ENCODE results near the gene KCTD21. TPM values are rescaled to one million over a fixed set of nuclear protein-coding genes. Genes with fewer than 3 reads are reported as not detected.
A peak's percentile ranks its signal among the peaks of the same experiment; 100 is the strongest.

KCTD21 gene
- total RNA-seq, 1 donor from 2014 or later: 2.6 TPM

GRCh38 chr11:78210000-78210608, 21.7 kb upstream of the KCTD21 start:
- H3K36me3 ChIP-seq (ENCODE audit: control insufficient read depth in 3 of 3, insufficient read depth in 3 of 3, low read length in 3 of 3): peaks cover 17 to 44% (median 24%) of the 10 kb centered on the region in 3 donors
- no peak overlapping the region for H3K4me3 ChIP-seq (ENCODE audit: low read length in 3 of 3)
- peaks cover 0 to 19% (median 14%) of the 10 kb centered on the region in 3 donors for H3K4me1 ChIP-seq (ENCODE audit: control insufficient read depth in 3 of 3, insufficient read depth in 3 of 3, low read length in 3 of 3)
- H3K9me3 ChIP-seq (ENCODE audit: control insufficient read depth in 3 of 3, low read length in 3 of 3): no peaks in the 10 kb centered on the region
- H3K27me3 ChIP-seq (ENCODE audit: control insufficient read depth in 3 of 3, insufficient read depth in 3 of 3, low read length in 3 of 3): no peaks in the 10 kb centered on the region
- no peak overlapping the region for H3K27ac ChIP-seq (ENCODE audit: low read depth, low read length)
- no peak overlapping the region for H3K9ac ChIP-seq (ENCODE audit: low read depth in 1 of 3, low read length in 3 of 3)

GRCh38 chr11:78209478-78209877, 21.1 kb upstream of the KCTD21 start:
- Histone ChIP-seq H3K27ac (ENCODE audit: low read depth, low read length) (no peak overlapping the region), H3K9ac (ENCODE audit: low read depth in 1 of 3, low read length in 3 of 3) (no peak overlapping the region), H3K36me3 (ENCODE audit: control insufficient read depth in 3 of 3, insufficient read depth in 3 of 3, low read length in 3 of 3) (peaks cover 18 to 41% (median 19%) of the 10 kb centered on the region in 3 donors), H3K4me3 (ENCODE audit: low read length in 3 of 3) (no peak overlapping the region), H3K27me3 (ENCODE audit: control insufficient read depth in 3 of 3, insufficient read depth in 3 of 3, low read length in 3 of 3) (no peaks in the 10 kb centered on the region), H3K4me1 (ENCODE audit: control insufficient read depth in 3 of 3, insufficient read depth in 3 of 3, low read length in 3 of 3) (peaks cover 0 to 19% (median 14%) of the 10 kb centered on the region in 3 donors), H3K9me3 (ENCODE audit: control insufficient read depth in 3 of 3, low read length in 3 of 3) (no peaks in the 10 kb centered on the region)

- Histone ChIP-seq H3K9me3 (ENCODE audit: control insufficient read depth in 3 of 3, low read length in 3 of 3) (no peaks in the 10 kb centered on the region), H3K27ac (ENCODE audit: low read depth, low read length) (no peak overlapping the region), H3K9ac (ENCODE audit: low read depth in 1 of 3, low read length in 3 of 3) (no peak overlapping the region), H3K36me3 (ENCODE audit: control insufficient read depth in 3 of 3, insufficient read depth in 3 of 3, low read length in 3 of 3) (peaks cover 15 to 43% (median 19%) of the 10 kb centered on the region in 3 donors), H3K27me3 (ENCODE audit: control insufficient read depth in 3 of 3, insufficient read depth in 3 of 3, low read length in 3 of 3) (no peaks in the 10 kb centered on the region), H3K4me1 (ENCODE audit: control insufficient read depth in 3 of 3, insufficient read depth in 3 of 3, low read length in 3 of 3) (peaks cover 0 to 19% (median 14%) of the 10 kb centered on the region in 3 donors), H3K4me3 (ENCODE audit: low read length in 3 of 3) (no peak overlapping the region)
Measured at GRCh38 chr11:78208257-78209165, 20.1 kb upstream of the KCTD21 start.

DNA sequence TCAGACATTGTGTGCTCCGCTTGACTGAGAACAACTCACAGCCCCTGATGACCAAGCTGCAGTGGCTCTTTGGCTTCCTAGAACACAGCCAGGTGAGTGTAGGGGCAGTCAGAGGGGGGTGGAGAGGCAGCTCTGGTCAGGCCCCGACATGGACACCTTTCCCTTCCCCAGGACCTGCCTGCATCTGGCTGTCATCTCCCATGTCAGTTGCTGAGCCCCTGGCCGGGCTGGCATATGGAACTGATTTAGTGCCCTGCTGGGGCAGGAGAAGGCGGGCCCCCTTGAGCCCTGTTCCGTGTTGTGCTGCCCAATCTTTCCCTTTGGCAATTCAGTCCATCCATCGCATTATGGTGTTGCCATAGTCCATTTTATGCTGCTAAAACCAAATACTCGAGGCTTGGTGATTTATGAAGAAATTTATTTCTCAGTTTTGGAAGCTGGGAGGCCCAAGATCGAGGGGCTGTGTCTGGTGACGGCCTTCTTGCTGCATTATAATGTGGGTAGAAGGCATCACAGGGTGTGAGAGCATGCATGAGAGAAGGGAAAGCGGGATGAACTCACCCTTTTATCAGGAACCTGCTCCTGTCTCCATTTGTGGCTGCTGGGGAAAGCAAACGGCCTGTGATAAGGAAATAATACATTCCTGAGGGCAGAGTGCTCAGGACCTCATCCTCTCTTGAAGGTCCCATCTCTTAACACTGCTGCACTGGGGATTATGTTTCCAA, 19.3 kb upstream of the KCTD21 start:
- H3K27me3 ChIP-seq (ENCODE audit: control insufficient read depth in 3 of 3, insufficient read depth in 3 of 3, low read length in 3 of 3): no peaks in the 10 kb centered on the region
- no peak overlapping the region for H3K4me3 ChIP-seq (ENCODE audit: low read length in 3 of 3)
- H3K36me3 ChIP-seq (ENCODE audit: control insufficient read depth in 3 of 3, insufficient read depth in 3 of 3, low read length in 3 of 3): peaks cover 18 to 49% (median 19%) of the 10 kb centered on the region in 3 donors
- H3K27ac ChIP-seq (ENCODE audit: low read depth, low read length): peak overlapping the region; percentile 2
- no peak overlapping the region for H3K9ac ChIP-seq (ENCODE audit: low read depth in 1 of 3, low read length in 3 of 3)
- H3K4me1 ChIP-seq (ENCODE audit: control insufficient read depth in 3 of 3, insufficient read depth in 3 of 3, low read length in 3 of 3): peaks cover 0 to 17% (median 14%) of the 10 kb centered on the region in 3 donors
- H3K9me3 ChIP-seq (ENCODE audit: control insufficient read depth in 3 of 3, low read length in 3 of 3): no peaks in the 10 kb centered on the region

DNA sequence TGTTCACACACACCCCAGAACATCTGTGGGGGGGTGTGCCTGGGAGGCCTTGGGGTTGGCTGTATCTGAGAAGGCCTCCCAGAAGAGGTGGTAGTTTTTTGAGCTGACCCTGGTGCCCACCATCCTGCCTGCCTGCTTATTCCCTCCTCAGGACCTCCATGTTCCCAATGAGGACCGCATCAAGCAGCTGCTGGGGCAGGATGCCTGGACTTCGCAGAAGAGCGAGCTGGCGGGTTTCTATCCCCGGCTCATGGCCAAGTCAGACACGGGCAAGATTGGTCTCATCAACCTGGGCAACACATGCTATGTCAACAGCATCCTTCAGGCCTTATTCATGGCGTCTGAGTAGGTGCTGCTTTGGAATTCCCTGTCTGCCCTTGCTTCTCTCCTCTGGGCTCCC, 17.3 kb upstream of the KCTD21 start:
- Histone ChIP-seq H3K9me3 (ENCODE audit: control insufficient read depth in 3 of 3, low read length in 3 of 3) (no peaks in the 10 kb centered on the region), H3K4me1 (ENCODE audit: control insufficient read depth in 3 of 3, insufficient read depth in 3 of 3, low read length in 3 of 3) (peaks cover 0 to 24% (median 14%) of the 10 kb centered on the region in 3 donors), H3K27ac (ENCODE audit: low read depth, low read length) (no peak overlapping the region), H3K9ac (ENCODE audit: low read depth in 1 of 3, low read length in 3 of 3) (no peak overlapping the region), H3K36me3 (ENCODE audit: control insufficient read depth in 3 of 3, insufficient read depth in 3 of 3, low read length in 3 of 3) (peaks cover 21 to 55% (median 28%) of the 10 kb centered on the region in 3 donors), H3K4me3 (ENCODE audit: low read length in 3 of 3) (no peak overlapping the region), H3K27me3 (ENCODE audit: control insufficient read depth in 3 of 3, insufficient read depth in 3 of 3, low read length in 3 of 3) (no peaks in the 10 kb centered on the region)

DNA sequence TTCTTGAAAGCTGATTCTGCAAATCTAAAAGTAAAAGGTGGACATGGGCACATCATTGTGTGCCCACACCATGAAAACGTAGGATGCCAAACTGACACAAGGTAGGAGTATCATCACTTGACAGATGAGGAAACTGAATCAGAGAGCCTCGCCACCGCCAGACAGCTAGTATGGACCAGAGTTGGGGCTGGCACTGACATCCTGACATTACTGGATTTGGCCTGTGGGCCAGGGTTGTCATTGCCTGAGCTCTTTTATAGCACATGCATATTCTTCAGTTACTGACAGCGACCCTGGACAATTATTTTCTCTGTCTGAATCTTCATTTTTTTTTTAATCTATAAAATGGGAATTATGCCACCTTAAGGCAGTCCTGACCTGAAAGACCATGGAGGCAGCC, 16.8 kb upstream of the KCTD21 start:
- Histone ChIP-seq H3K9ac (ENCODE audit: low read depth in 1 of 3, low read length in 3 of 3) (no peak overlapping the region), H3K9me3 (ENCODE audit: control insufficient read depth in 3 of 3, low read length in 3 of 3) (no peaks in the 10 kb centered on the region), H3K4me3 (ENCODE audit: low read length in 3 of 3) (no peak overlapping the region), H3K27ac (ENCODE audit: low read depth, low read length) (no peak overlapping the region), H3K4me1 (ENCODE audit: control insufficient read depth in 3 of 3, insufficient read depth in 3 of 3, low read length in 3 of 3) (peaks cover 0 to 27% (median 14%) of the 10 kb centered on the region in 3 donors), H3K36me3 (ENCODE audit: control insufficient read depth in 3 of 3, insufficient read depth in 3 of 3, low read length in 3 of 3) (peaks cover 25 to 53% (median 26%) of the 10 kb centered on the region in 3 donors), H3K27me3 (ENCODE audit: control insufficient read depth in 3 of 3, insufficient read depth in 3 of 3, low read length in 3 of 3) (no peaks in the 10 kb centered on the region)

DNA sequence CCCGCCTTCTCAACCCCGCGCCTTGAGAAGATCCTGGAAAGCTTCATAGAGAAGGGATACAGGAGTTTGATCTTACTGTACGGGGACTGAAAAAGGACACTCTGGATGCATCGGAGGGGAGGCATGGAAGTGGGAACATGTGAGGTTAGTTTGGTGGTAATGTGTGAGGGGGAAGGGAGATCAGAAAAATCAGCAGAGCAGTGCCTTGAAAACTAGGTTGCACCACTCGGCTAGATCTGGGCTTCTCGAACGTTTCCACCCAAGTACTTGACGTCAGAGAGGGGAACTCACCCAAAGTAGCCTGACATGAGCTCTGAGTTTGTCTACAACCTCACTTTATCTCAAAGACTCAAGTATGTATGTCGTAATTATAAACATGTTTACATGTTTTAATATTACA, 14.8 kb upstream of the KCTD21 start:
- H3K36me3 ChIP-seq (ENCODE audit: control insufficient read depth in 3 of 3, insufficient read depth in 3 of 3, low read length in 3 of 3): peaks cover 19 to 46% (median 21%) of the 10 kb centered on the region in 3 donors

GRCh38 chr11:78202733-78203167, 14.3 kb upstream of the KCTD21 start:
- H3K27ac ChIP-seq (ENCODE audit: low read depth, low read length): no peak overlapping the region
- H3K4me1 ChIP-seq (ENCODE audit: control insufficient read depth in 3 of 3, insufficient read depth in 3 of 3, low read length in 3 of 3): peaks cover 0 to 14% (median 5%) of the 10 kb centered on the region in 3 donors
- H3K9me3 ChIP-seq (ENCODE audit: control insufficient read depth in 3 of 3, low read length in 3 of 3): no peaks in the 10 kb centered on the region
- no peak overlapping the region for H3K9ac ChIP-seq (ENCODE audit: low read depth in 1 of 3, low read length in 3 of 3)
- no peak overlapping the region for H3K4me3 ChIP-seq (ENCODE audit: low read length in 3 of 3)
- H3K36me3 ChIP-seq (ENCODE audit: control insufficient read depth in 3 of 3, insufficient read depth in 3 of 3, low read length in 3 of 3): peaks cover 19 to 48% (median 20%) of the 10 kb centered on the region in 3 donors
- no peaks in the 10 kb centered on the region for H3K27me3 ChIP-seq (ENCODE audit: control insufficient read depth in 3 of 3, insufficient read depth in 3 of 3, low read length in 3 of 3)

More for the DNA sequence above, 14.8 kb upstream of the KCTD21 start:
- H3K9me3 ChIP-seq (ENCODE audit: control insufficient read depth in 3 of 3, low read length in 3 of 3): no peaks in the 10 kb centered on the region
- no peak overlapping the region for H3K9ac ChIP-seq (ENCODE audit: low read depth in 1 of 3, low read length in 3 of 3)
- no peaks in the 10 kb centered on the region for H3K27me3 ChIP-seq (ENCODE audit: control insufficient read depth in 3 of 3, insufficient read depth in 3 of 3, low read length in 3 of 3)
- no peak overlapping the region for H3K27ac ChIP-seq (ENCODE audit: low read depth, low read length)
- H3K4me3 ChIP-seq (ENCODE audit: low read length in 3 of 3): no peak overlapping the region
- H3K4me1 ChIP-seq (ENCODE audit: control insufficient read depth in 3 of 3, insufficient read depth in 3 of 3, low read length in 3 of 3): peaks cover 0 to 19% (median 10%) of the 10 kb centered on the region in 3 donors

DNA sequence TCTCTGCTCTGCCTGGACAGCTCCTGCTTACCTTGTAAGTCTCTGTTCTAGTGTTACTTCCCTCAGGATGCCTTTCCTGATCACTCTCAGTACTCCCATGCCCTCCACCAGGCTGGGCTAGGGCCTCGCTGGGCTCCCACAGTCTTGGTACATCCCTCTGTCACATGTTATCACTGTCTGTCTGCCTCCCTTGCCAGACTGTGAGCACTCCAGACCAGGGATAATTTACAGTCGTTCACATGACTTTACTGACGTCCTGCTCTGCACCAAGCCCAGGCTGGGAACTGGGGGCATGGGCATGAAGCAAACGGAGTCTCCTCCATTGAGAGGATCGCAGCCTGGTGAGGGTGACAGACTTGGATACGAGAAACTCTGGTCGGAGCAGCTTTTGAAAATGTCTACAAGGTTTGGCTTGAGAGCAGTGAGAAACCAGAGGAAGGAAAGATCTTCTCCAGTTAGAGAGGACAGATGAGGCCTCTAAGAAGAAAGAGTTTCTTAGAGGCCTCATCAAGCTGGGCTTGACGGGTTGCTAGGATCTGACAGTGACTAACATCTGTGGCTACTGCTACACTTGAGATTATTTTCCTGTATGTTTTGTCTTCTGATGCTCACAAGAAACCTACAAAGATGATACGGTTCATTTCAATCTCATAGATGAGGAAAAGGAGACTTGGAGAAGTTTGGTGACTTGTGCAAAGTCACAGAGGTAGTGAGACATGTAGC, 12.8 kb upstream of the KCTD21 start:
- Histone ChIP-seq H3K27ac (ENCODE audit: low read depth, low read length) (no peak overlapping the region), H3K9me3 (ENCODE audit: control insufficient read depth in 3 of 3, low read length in 3 of 3) (no peaks in the 10 kb centered on the region), H3K4me1 (ENCODE audit: control insufficient read depth in 3 of 3, insufficient read depth in 3 of 3, low read length in 3 of 3) (peaks cover 0 to 10% (median 0%) of the 10 kb centered on the region in 3 donors), H3K27me3 (ENCODE audit: control insufficient read depth in 3 of 3, insufficient read depth in 3 of 3, low read length in 3 of 3) (no peaks in the 10 kb centered on the region), H3K36me3 (ENCODE audit: control insufficient read depth in 3 of 3, insufficient read depth in 3 of 3, low read length in 3 of 3) (peaks cover 19 to 44% (median 20%) of the 10 kb centered on the region in 3 donors), H3K4me3 (ENCODE audit: low read length in 3 of 3) (no peak overlapping the region), H3K9ac (ENCODE audit: low read depth in 1 of 3, low read length in 3 of 3) (peak overlapping the region in 1 of 3 donors; percentile 54)

All from skeletal muscle tissue (tissue), 4 donors.